AG04449 (cell line): ENCODE data around the gene TNFAIP8L3.
A peak's percentile ranks its signal among the peaks of the same experiment; 100 is the strongest.

ENCODE experiments used
- CTCF ChIA-PET: fragments of 350-600 bp; formaldehyde crosslinking; extraction: SDS; loops from one replicate; lab custom pipeline; 2021; ENCODE audit warnings: antibody characterized with exemption; lab: Yijun Ruan, JAX
- POLR2A ChIA-PET: fragments of 400-600, 350-600 bp; formaldehyde crosslinking; extraction: SDS; loops from one replicate; lab custom pipeline; 2020; ENCODE audit warnings: antibody characterized with exemption, inconsistent platforms; lab: Yijun Ruan, JAX
- DNase-seq: peaks from one replicate; pipeline ENCODE4 v3.0.0-alpha.2; 2010; ENCODE audit warnings: low read depth, low spot score
- H3K4me3 ChIP-seq: 2 replicates; pipeline ENCODE4 v1.5.1; 2011; ENCODE audit warnings: low read depth, mild to moderate bottlenecking, control low read depth, low read length
- CTCF ChIP-seq: IDR thresholded peaks from one replicate; pipeline ENCODE4 v1.5.1; 2011; ENCODE audit warnings: mild to moderate bottlenecking, moderate library complexity, low read length, control low read depth, inconsistent platforms; ENCODE audit not compliant: insufficient read depth; ENCODE audit errors: missing control alignments

Gene TNFAIP8L3

DNA sequence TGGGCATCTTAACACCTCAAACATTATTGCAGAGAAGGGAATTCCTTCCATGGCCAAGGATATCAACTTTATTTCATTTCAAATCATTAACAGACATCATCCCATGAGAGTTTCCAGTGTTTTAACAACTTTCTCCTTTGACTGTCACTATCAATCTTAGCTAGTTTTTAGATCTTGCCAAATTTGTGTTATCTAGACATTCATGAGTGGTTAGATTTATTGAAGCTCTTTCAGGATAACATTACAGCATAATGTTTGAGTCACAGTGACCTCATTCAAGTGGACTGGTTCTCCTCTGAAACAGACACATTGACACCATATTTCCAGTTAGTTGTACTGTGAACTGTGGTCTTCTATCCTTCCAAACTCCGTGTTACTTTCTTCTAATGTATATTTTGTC lies 8.6 kb upstream of the TNFAIP8L3 start:
- CTCF ChIA-PET = interaction anchor here (0.6 kb wide), 1 partner anchor 60 kb away, joined by 4 read pairs; no protein-coding TSS in a partner anchor
- POLR2A ChIA-PET = no interaction called here
- H3K4me3 ChIP-seq = no peak overlapping the region
- no peak for TF ChIP-seq CTCF
- peak; percentile 31 for DNase-seq

- CTCF ChIA-PET = interaction anchor here (0.9 to 4.3 kb wide), 2 partner anchors 8 to 303 kb away, joined by 3 to 24 read pairs; no protein-coding TSS in a partner anchor
- POLR2A ChIA-PET = no interaction called here
Measured at GRCh38 chr15:51100785-51101489, 6.2 kb upstream of the TNFAIP8L3 start.

DNA sequence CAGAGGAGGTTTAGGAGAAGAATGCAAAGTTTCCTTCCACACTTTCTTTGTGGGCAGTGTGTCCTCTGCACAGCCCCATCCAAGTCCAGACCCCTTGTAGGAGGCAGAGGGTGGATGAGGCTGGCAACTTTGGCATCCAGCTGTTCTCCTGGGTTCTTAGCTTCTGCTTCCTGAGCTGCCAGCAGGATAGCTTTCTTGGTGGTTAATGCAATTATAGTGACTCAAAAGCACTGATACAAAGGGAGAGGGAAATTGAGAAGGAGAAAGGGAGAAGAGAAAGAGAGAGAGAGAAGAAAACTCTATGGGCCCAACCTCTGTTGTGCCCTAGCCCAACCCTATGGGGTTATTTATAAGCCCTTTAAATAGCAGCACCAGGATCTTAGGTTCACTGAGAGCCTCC lies 4.5 kb upstream of the TNFAIP8L3 start:
- CTCF ChIA-PET = interaction anchor here (1.8 to 4.3 kb wide), 2 partner anchors 10 to 12 kb away, joined by 5 to 24 read pairs; no protein-coding TSS in a partner anchor
- POLR2A ChIA-PET = no interaction called here

More at GRCh38 chr15:51100785-51101489, 6.2 kb upstream of the TNFAIP8L3 start:
- no peak overlapping the region for H3K4me3 ChIP-seq
- TF ChIP-seq CTCF = no peak
- DNase-seq = no peak

DNA sequence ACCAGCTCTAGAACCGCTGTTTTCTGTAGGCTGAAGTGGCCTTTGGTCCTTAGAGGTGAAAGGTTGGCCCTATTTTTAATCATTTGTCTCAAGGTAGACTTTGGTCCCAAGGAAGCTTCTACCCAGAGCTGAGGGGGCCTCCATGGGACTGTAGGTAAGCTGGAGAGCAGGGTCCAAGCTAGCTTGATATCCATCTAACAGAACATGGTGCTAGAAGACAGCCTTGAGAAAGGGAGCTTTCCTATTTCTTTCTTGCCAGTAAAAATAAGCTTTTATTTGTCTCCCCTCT lies 3.6 kb upstream of the TNFAIP8L3 start:
- CTCF ChIA-PET = interaction anchor here (1.4 to 4.3 kb wide), 4 partner anchors 11 to 94 kb away, joined by 5 to 24 read pairs (median 6); no protein-coding TSS in a partner anchor
- TF ChIP-seq CTCF = no peak
- POLR2A ChIA-PET = interaction anchor here (0.6 to 0.9 kb wide), 2 partner anchors 11 to 115 kb away, joined by 3 read pairs; no protein-coding TSS in a partner anchor
- DNase-seq = no peak
- H3K4me3 ChIP-seq = no peak overlapping the region

More for the DNA sequence above, 4.5 kb upstream of the TNFAIP8L3 start:
- TF ChIP-seq CTCF = no peak
- DNase-seq = no peak
- no peak overlapping the region for H3K4me3 ChIP-seq

DNA sequence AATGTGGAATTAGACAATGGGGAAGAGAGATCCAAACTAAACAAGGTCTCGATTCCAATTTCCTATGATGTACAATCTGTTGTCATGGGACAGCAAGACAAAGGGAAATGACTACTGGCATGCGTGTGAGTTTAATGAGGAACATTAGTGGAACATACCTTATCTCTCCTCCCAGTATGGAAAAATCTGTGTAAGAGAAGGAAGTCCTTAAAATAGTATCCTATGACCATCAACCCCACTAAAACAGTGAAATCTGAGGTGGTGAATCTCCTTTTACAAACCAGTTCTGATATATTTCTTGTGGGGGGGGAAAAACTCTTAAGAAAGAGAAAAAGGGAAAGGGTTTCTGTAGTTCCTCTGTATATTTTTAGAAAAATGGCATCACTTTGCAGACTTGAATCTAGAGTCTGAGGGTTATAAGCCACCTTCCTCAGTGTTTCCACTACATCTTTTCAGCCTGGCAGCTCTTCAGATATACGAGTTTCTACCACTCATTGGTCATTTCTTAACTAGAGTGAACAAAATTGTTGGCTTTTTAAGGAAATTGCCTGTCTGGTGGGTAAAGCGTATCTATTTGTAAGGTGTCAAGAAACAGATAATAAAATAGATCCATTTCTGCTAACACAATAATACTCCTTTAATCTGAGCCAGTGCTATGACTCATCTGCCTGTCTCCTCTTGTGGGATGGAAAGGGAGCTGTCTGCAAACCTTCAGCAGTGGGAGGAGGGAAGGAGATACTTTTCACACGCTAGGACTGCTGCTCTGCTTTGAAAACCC lies 3.0 kb upstream of the TNFAIP8L3 start:
- H3K4me3 ChIP-seq = no peak overlapping the region
- DNase-seq = no peak
- ChIA-PET CTCF (interaction anchor here (1.4 to 4.3 kb wide), 4 partner anchors 11 to 95 kb away, joined by 5 to 24 read pairs (median 6); no protein-coding TSS in a partner anchor), POLR2A (interaction anchor here (0.9 to 1.2 kb wide), 2 partner anchors 11 kb away, joined by 3 to 5 read pairs; no protein-coding TSS in a partner anchor)
- TF ChIP-seq CTCF = no peak
